Hematopoietic multipotent progenitor cell treated with erythropoietin and hydrocortisone succinate and interleukin-3 and kit ligand, for 8 days (in vitro differentiated cells): Measurements from ENCODE around the gene PSMA8.
"Not testable (repeated sequence)": the region's sequence is repeated elsewhere in the genome, so short reads cannot be mapped to it uniquely, and the experiment has no call there.

Source experiments
- DNase-seq: peaks from one replicate; pipeline ENCODE4 v3.0.0-alpha.2; 2015

The PSMA8 gene

DNA sequence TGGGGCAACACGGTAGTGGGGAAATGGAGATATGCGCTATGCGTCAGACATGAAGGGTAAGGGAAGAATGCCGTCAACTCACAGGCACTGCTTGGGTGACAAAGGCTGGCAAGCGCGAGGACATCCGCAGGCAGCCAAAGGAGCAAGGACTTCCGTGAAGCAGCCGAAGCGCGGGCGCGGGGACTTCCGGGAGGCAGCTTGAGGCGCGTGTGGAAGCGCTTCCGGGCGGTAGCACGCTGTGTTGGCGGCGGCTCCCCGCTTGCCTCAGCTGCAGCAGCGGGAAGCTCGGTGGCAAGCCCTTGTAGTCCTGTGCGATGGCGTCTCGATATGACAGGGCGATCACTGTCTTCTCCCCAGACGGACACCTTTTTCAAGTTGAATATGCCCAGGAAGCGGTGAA is at the start of gene PSMA8:
TSS of gene PSMA8 (plus strand) at position 218 of the 400 bp plus-strand sequence. CDS start at position 315, 97 bp downstream.
- DNase-seq, result peak; percentile 36

DNA sequence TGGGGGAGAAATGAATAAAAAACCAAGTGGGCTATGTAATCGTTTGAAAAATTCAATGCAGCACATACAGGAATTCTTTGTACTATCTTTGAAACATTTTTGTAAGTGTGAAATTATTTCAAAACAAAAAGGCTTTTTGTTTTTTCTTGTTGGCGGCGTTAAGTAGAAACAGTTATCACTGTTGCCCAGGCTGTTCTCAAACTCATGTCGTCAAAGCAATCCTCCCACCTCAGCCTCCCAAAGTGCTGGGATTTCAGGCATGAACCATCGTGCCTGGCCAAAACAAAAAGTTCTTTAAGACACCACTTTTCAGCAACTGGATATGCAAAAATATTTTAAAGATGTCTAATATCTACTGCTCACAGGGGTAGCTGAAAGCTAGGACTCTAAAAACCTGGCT is 48.6 kb upstream of the PSMA8 start:
- no peak for DNase-seq

DNA sequence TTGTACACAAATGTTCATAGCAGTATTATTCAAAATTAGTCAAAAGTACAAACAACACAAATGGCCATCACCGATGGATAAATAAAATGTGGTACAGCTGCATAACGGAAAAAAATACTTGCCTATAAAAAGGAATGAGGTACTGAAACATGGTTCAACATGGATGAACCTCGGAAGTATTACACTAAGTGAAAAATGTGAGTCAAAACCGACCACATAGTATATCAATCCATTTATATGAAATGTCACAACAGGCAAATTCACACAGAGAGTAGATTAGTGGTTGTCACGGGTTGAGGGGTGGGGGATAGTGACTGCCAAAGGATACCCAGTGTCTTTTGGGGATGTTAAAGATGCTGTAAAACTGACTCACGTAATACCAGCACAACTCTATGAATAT is 46.7 kb upstream of the PSMA8 start:
- DNase-seq, result no peak

DNA sequence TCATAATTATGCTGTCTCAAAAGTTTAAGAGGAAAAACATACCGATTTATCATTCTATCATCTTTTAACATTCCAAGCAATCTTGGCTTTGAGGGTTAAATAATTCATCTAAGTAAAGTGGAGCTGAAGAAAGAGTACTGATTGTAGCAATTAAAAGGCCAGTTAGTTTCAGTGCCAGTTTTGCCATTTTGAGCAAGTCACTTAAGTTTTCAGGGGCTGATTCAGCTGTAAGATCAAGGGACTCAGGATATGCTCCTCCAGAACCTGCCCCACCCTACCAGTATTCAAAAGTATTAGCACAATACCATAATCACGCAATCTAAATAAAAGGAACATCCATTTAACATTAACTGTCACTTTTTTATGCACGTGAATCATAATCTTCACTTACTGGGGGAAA is 45.2 kb upstream of the PSMA8 start:
- DNase-seq, result peak; percentile 58

DNA sequence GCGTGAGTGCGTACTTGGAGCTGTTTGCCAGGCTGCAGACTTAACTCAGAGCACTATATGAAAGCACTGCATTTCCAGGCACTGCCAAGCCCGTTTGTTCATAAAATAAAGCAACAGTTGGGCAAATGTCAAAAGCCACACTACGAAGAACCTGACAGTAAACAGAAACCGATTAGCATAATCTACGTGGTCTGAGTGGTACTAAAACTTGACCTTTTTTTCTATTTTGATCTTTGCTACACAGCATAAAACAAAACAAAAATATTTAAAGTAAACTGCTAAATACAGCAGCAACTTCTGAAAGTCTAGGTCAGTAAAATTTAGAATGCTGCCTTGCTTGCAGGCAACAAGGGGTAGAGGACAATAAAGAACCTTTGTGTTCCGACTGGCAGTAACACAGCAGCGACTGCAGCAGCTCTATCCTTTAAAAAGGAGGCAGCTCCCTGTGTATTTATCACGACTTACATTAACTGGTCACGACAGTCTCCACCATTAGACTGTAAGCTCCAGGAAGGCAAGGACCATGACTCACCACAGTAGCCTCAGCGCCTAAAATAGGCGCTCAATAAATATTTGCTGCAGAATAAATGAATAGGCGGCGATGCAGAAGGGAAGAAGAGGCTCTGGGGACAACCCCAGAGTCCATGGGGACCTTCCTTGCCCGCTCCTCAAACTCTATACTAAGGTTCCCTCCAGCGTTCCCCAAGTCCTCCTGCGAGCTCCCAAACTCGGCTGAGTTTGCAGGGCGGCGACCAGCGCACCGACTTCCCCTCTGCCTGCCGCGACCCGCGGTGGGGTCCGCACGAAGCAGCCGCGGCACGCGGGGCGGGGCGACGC is 44.2 kb upstream of the PSMA8 start:
- DNase-seq, result peak; percentile 65

DNA sequence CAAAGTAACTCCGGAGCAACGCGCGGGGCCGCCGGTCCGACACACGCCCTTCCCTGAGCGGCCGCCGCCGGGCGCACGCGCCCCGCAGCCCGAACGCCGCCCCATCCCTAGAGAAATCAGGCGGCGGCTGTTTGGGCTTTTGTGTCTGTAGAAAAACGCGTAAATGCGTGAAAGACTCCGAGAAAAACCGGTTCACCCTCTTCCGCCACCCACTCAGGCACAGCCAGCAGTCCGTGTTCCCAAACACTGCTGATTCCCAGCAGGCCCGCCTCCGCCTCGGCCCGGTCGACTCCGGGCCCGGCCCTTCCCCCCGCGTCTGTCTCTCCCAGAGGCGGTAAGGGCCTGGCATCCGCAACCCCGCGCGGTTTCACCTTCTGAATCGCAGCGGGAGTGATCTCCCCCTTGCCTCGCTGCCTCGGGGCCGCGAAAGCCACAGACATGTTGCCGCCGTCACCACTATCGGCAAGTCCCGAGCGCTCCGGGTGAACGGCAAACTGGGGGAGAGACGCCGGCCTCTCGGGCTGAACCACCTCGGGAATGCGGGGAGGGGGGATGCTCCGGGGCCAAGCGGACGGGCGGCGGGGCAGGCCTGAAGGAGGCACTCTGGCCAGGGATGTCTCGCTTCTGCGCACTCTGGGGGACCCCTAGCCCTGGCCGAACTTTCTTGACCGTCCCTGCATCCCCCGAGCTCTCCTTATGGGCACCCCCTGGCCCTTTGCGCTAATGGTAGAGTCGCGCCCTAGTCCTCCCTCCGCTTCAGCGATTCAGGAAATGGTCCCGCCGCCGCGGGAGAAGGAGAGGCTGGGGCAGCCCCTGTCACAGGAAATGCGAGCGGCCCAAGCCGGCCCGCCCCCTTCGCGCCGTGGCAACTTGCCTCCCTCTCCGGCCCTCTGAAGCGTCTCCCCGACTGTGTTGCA is 43.3 kb upstream of the PSMA8 start, which contains the start of gene SS18:
TSS of gene SS18 (minus strand) at position 484 of the 917 bp plus-strand sequence. CDS start at position 440, 44 bp downstream.
- peak; percentile 95 for DNase-seq

DNA sequence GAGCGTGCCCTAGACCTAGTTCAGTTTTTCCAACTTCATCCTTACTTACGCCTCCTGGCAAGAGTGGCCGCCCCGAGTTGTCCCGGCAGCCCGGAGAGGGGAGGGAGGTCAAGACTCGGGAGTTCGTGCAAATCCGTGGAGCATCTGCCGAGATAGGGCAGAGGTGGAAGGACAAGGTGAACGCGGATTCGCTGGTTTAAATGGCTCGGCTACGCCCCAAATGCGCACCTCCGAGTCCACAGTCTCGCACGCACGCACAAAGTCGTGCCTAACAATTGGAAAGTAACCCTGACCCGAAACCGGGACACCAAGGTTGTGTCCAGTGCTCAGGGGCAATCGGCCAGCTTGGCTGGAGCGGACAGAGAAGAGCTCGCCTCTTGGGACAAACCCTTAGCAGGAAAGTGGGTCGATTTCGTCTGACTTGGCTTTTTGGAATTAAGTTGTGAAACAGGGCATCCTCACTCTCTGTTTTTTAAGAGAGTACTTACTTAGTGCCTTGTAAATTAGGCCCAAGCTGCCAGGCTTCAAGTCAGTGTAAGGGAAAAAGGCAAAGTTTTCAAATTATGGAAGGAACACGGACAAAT is 42.5 kb upstream of the PSMA8 start:
- peak; percentile 81 for DNase-seq

DNA sequence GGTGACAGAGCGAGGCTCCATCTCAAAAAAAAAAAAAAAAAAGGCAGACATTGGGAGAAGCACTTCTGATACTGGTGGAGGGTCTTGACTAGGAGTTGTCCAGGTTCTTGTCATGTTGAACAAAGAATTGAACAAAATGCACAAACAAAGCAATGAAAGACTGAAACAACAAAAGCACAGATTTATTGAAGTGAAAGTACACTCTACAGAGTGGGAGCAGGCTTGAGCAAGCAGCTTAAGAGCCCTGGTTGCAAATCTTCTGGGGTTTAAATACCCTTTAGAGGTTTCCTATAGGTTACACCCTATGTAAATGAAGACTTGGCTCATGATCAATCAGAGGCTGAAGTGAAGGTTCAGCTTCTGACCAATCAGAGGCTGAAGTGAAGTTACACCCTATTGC is 36.8 kb upstream of the PSMA8 start:
- DNase-seq, result no peak

DNA sequence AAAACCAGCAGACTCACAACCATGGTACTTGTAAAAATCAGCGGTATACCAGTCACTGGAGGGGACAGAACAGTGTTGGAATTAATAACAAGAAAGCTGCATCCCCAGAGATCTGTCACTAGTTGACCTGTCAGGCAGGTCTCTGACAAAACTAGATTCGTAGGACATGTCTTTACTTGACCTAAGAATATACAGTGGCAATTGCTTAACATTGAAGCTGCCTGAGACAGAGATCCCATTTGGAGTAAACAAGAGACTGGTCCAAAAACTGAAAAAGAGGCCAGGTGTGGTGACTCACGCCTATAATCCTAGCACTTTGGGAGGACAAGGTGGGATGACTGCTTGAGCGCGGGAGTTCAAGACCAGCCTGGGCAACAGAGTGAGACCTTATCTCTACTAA is 36.1 kb upstream of the PSMA8 start:
- DNase-seq, result no peak

DNA sequence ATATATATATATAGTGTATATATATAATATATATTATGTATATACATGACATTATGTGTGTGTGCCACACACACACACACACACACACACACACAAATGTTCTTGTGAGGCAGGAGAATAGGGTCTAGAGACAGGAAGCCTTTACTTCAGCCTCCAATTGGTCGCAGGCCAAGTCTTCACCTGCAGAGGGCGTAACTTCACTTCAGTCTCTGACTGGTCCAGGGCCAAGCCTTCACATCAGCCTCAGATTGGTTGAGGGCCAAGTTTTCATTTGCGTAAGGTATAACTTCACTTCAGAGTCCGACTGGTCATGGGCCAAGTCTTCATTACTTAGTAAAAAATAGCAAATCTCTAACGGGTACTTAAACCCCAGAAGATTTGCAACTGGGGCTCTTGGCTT is 30.1 kb upstream of the PSMA8 start:
- DNase-seq, result peak; percentile 54

DNA sequence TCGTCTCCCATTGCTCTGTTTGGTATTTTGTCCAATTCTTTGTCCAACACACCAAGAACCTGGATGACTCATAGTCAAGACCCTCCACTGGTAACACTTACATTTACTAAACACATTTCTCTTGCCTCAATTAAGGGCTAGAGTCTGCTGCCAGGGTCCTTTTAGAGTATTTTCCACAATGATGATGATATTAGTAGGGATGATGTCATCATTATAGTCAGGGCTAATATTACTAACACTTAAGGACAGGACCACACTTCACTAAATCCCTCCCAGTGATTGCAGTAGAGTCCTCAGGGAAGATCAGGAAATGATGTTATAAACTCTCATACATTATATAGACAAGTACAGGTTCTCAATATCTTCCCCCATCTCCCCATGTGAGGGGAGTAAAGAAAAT is 29.6 kb upstream of the PSMA8 start:
- DNase-seq, result no peak

DNA sequence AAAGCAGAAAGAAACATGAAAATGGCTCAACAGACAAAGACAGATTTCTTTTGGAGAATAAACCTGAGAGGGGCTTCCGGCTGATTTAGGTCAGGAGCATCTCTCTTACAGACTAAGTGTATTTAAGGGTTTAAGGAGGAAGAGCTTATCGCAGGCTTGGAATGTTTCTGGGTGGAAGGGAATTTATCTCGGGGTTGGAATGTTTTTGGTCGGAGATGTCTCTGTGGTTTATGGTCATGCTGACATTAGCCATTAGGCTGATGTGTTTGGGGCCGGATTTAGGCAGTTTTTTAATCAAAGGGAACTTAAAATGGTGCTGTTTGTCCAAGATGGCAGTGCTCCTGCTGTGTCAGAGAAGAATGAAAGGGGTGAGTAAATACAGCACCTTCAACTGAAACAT is 14.4 kb upstream of the PSMA8 start:
- no peak for DNase-seq

DNA sequence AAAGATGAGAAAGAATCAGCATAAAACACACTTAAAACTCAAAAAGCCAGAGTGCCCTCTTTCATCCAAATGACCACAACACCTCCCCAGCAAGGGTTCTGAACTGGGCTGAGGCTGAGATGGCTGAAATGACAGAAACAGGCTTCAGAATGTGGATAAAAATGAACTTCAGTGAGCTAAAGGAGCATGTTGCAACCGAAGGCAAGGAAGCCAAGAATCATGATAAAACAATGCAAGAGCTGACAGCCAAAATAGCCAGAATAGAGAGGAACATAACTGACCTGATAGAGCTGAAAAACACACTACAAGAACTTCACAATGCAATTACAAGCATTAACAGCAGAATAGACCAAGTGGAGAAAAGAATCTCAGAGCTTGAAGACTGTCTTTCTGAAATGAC is 12.2 kb upstream of the PSMA8 start:
- DNase-seq, result no peak

DNA sequence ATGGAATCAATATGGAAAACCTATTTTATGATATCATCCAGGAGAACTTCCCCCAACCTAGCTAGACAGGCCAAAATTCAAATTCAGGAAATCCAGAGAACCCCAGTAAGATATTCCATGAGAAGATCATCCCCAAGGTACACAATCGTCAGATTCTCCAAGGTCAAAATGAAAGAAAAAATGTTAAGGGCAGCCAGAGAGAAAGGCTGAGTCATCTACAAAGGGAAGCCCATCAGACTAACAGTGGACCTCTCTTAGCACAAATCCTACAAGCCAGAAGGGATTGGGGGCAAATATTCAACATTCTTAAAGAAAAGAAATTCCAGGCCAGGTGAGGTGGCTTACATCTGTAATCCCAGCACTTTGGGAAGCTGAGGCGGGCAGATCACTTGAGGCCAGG is 11.7 kb upstream of the PSMA8 start:
- not testable (repeated sequence) for DNase-seq

DNA sequence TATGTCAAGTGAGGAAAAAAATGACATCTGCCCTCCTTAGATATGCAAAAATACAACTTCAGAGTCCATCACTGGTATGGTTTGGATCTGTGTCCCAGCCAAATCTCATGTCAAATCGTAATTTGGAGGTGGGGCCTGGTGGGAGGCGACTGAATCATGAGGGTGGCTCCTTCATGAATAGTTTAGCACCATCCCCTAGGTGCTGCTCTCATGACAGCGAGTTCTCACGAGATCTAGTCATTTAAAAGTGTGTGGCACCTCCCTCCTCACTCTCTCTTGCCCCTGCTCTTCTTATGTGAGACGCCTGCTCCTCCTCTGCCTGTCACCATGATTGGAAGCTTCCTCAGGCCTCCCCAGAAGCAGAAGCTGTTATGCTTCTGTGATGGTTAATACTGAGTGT is 5.9 kb upstream of the PSMA8 start:
- no peak for DNase-seq

DNA sequence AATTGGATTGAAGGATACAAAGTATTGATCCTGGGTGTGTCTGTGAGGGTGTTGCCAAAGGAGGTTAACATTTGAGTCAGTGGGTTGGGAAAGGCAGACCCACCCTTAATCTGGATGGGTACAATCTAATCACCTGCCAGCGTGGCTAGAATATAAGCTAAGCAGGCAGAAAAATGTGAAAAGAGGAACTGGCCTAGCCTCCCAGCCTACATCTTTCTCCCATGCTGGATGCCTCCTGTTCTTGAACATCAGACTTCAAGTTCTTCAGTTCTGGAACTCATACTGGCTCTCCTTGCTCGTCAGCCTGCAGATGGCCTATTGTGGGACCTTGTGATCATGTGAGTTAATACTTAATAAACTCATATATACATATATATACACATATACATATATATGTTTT is 5.5 kb upstream of the PSMA8 start:
- not testable (repeated sequence) for DNase-seq

DNA sequence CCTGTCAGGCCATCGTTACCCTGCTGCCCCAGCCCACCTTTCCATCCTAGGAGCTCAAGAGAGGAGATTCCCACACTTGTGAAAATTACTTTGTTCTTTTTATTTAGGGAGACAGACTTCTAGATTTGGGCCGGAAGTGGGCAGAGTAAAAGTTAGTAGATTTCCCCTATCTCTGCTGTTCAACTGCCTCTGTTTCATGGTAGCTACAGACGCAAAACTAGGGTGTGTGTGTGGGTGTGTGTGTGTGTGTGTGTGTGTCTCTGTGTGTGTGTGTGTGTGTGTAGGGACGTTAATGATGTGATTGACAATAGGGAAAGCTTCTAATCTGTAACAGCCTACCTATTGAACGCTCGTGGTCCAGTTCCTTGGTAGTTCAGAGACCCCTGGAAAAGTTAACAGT is 438 bp downstream of the PSMA8 start:
- no peak for DNase-seq

DNA sequence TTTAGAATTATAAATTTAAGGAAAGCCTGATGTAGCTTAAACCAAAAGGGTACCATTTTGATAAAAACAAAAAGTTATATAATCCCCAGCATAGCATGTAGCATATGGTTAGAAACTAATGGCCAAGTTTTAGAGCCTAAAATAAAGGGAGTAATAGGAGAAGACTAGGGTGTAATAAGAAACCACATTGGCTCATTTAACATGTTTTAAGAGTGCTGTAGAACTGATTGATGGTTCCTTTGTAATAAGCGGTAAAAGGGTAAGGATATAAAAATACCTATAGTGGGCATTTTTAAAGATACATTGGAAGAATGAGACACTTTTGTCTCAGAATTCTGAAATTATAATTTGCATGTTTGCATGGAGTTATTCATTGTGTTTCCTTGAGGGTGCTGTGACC is 1.9 kb downstream of the PSMA8 start:
- DNase-seq, result no peak

DNA sequence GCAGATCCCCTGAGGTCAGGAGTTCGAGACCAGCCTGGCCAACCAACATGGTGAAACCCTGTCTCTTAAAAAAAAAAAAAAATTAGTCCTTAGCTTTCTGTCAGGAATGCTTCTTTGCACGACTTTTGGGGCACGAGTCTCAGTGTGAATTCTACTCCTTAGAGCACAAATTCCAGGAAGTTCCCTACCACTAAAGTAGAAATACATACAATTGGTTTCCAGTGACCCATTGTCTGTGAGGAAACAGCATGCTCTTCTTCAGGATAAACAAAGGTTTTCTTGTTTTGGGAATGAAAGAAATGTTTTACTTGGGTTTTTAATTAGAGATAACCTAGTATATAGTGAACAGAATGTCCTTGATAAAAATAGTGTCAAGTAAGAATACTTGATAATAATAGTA is 23.7 kb downstream of the PSMA8 start:
- DNase-seq, result no peak

DNA sequence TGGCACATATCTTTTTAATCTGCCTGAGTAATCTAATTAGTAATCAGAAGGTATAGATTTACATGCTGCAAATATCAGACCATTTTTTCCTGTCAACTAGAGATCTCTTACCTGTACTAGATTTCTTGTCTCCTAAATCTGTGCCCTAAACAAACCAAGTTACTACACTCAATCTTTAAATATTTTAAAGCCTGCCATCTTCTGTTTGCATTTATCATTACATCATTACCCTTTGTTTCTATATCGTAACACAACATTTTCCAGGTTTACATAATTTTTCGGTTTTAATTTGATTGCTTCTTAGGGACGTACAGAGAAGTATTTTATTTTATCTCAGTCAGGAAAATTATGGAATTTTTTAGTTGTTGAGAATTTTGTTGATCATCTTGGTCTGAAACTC is 25.7 kb downstream of the PSMA8 start:
- peak; percentile 5 for DNase-seq

DNA sequence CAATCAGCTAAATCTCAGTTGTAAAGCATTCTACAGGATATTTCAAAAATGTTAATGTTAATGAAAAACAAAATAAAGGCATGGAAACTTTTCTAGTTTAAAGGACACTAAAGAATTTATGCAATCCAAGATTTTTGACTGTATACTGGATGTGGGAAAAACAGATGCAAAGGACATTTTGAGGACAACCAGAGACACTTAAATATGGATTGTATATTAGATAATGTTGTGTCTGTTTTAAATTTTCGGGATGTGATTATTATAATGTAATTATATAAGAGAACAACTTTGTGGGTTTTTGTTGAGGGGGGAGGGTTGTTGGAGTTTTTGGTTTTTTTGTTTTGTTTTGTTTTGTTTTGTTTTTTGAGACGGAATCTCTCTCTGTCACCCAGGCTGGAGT is 30.9 kb downstream of the PSMA8 start:
- no peak for DNase-seq

DNA sequence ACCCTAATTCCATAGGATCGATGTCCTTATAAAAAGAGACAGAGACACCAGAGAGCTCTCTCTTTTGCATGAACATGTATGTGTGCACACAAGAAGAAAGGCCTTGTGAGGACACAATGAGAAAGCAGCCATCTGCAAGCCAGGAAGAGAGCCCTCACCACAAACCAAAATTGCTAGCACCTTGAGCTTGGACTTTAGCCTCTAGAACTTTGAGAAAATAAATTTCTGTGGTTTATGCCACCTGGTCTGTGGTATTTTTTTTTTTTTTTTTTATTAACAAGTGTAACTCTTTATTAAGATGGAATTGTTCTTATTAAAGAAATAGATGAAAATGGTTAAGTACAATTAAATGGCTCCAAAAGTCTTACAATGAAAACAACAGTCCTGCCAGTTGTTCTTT is 33.9 kb downstream of the PSMA8 start:
- not testable (repeated sequence) for DNase-seq

DNA sequence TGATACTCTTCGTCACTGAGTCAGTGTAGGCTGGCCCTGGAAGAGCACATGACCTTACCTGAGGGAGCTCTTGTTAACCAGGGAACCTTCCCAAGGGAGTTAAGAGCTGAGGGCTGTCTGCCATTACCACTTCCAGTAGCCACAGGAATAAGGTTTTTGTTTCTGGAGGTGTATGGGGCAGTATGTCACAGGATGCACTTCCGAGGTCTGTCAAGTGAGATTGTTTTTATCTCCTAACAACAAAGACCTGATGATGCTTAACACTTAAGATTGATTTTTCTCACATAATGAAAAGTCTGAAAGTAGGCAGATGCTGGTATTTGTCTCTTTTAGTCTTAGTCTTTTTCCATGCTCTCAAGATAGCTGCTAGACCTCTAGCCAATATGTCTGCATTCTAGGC is 41.8 kb downstream of the PSMA8 start:
- DNase-seq, result no peak

DNA sequence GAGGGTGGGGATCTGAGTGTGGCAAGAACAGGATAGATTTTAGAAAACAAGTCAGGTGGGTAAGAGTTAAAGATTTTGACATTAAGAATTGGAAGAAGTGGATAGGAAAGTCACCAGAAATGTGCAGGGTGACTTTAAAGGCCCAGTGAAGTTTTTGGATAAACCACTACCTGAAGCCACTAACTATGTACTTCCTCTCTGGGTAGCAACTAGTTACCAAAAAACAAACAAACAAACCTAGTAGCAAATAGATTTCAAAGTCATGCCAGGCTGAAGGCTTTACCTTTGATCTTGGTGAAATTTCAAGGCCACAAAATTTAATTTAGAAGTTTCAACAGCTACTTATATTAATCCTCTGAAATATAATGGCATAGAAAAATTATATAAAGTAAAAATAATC is 42.5 kb downstream of the PSMA8 start:
- DNase-seq, result no peak
